Osteocyte (in vitro differentiated cells): Measurements from ENCODE around the gene SH3PXD2A. TPM values are rescaled to one million over a fixed set of nuclear protein-coding genes. Genes with fewer than 3 reads are reported as not detected.
A peak's percentile ranks its signal among the peaks of the same experiment; 100 is the strongest.

Experiments used
- DNase-seq: peaks from one replicate; pipeline ENCODE4 v3.0.0; 2021; ENCODE audit warnings: mixed read lengths; ENCODE audit not compliant: unreplicated experiment; ENCODE audit errors: extremely low spot score
- H3K27ac Mint-ChIP-seq: one replicate; pipeline ENCODE4 v1.8.0; 2021; ENCODE audit warnings: mild to moderate bottlenecking, mixed read lengths; ENCODE audit not compliant: unreplicated experiment
- H3K27me3 Mint-ChIP-seq: one replicate; pipeline ENCODE4 v1.8.0; 2021; ENCODE audit warnings: mixed read lengths; ENCODE audit not compliant: unreplicated experiment
- H3K36me3 Mint-ChIP-seq: one replicate; pipeline ENCODE4 v1.8.0; 2021; ENCODE audit warnings: mixed read lengths; ENCODE audit not compliant: unreplicated experiment
- H3K4me1 Mint-ChIP-seq: one replicate; pipeline ENCODE4 v1.8.0; 2021; ENCODE audit warnings: mixed read lengths; ENCODE audit not compliant: unreplicated experiment
- H3K4me3 Mint-ChIP-seq: one replicate; pipeline ENCODE4 v1.8.0; 2021; ENCODE audit warnings: mild to moderate bottlenecking, moderate library complexity, mixed read lengths; ENCODE audit not compliant: unreplicated experiment
- H3K9me3 Mint-ChIP-seq: one replicate; pipeline ENCODE4 v1.8.0; 2021; ENCODE audit warnings: mixed read lengths; ENCODE audit not compliant: unreplicated experiment
- total RNA-seq: library from RNA; stranded (reverse); gene quantifications from 2 replicates; pipeline ENCODE4 v1.2.1, GENCODE V29; 2021
- TF ChIP-seq, protein P1 (sequence below): fragments of 200-600 bp; sonication (generic); IDR thresholded peaks from 2 replicates; pipeline ENCODE4 v1.5.0; 2021; ENCODE audit warnings: antibody characterized with exemption, mild to moderate bottlenecking, moderate library complexity

The SH3PXD2A gene
- total RNA-seq, 1 donor from 2014 or later, result 43.0 TPM

- Mint-ChIP-seq H3K4me3 (no peak overlapping the region), H3K36me3 (no peaks in the 10 kb centered on the region), H3K4me1 (peaks cover 7% of the 10 kb centered on the region), H3K9me3 (no peaks in the 10 kb centered on the region), H3K27me3 (no peaks in the 10 kb centered on the region), H3K27ac (no peak overlapping the region)
- TF ChIP-seq, protein P1, sequence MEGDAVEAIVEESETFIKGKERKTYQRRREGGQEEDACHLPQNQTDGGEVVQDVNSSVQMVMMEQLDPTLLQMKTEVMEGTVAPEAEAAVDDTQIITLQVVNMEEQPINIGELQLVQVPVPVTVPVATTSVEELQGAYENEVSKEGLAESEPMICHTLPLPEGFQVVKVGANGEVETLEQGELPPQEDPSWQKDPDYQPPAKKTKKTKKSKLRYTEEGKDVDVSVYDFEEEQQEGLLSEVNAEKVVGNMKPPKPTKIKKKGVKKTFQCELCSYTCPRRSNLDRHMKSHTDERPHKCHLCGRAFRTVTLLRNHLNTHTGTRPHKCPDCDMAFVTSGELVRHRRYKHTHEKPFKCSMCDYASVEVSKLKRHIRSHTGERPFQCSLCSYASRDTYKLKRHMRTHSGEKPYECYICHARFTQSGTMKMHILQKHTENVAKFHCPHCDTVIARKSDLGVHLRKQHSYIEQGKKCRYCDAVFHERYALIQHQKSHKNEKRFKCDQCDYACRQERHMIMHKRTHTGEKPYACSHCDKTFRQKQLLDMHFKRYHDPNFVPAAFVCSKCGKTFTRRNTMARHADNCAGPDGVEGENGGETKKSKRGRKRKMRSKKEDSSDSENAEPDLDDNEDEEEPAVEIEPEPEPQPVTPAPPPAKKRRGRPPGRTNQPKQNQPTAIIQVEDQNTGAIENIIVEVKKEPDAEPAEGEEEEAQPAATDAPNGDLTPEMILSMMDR, result no peak
- DNase-seq, result no peak
These were observed 138.9 kb downstream of the SH3PXD2A start for GRCh38 chr10:103716206-103717160.

DNA sequence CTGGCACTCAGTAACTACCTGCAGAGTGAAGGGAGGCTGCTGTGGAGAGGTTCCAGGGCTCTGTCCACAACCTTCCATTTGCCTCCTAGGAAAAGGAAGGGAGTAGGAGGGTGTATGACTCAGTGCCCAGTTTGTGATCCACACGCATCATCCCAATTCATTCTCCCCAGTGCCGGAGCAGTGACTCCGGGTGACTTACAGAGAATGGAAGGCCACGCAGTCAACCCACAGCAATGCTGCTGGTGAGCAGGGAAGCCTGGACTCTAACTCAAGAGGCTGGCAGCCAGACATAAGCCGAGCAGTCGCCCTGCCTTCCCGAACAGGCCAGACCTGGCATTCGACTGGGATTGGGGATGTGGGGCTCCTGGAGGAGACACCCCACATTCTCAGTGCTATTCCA is 139.9 kb downstream of the SH3PXD2A start:
- Mint-ChIP-seq H3K4me3 (no peak overlapping the region), H3K36me3 (no peaks in the 10 kb centered on the region), H3K27me3 (no peaks in the 10 kb centered on the region), H3K27ac (no peak overlapping the region), H3K9me3 (no peaks in the 10 kb centered on the region), H3K4me1 (peaks cover 3% of the 10 kb centered on the region)
- TF ChIP-seq, protein P1, result no peak
- no peak for DNase-seq

DNA sequence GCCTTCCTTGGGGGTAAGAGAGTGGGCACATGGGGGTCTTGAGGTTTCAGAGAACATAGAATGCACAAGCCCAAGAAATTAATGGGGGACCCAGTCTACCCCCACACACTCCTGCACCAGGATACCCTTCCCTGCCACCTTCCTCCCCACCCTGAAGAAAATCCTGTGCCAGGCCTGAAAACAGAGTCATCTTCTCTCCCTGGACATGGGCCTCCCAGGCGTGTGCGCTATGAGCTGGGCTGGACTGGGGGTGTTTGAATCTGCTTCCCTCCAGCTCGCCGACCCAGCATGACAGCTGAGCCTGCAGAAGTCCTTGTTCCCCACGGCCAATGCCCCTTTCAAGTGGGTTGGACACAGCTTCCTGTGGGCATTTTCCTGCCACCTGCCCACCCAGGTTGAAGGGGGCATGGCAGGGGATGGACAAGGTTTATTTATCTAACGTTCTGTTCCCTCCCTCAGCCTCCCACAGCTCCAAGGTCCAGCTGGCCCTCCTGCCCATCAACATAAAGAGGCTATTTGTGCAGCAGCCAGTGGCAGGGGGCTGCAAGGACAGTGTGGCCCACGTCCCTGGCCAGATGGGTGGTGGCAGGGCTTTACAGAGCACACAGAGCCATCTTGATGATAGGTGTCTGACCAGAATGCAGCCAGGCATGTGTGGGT is 141.0 kb downstream of the SH3PXD2A start:
- H3K4me1 Mint-ChIP-seq, result peaks cover 3% of the 10 kb centered on the region
- H3K27me3 Mint-ChIP-seq, result no peaks in the 10 kb centered on the region
- H3K4me3 Mint-ChIP-seq, result no peak overlapping the region
- DNase-seq, result no peak
- no peak overlapping the region for H3K27ac Mint-ChIP-seq
- H3K9me3 Mint-ChIP-seq, result no peaks in the 10 kb centered on the region
- H3K36me3 Mint-ChIP-seq, result no peaks in the 10 kb centered on the region
- TF ChIP-seq, protein P1, result no peak

GRCh38 chr10:103713676-103714075 is 141.7 kb downstream of the SH3PXD2A start:
- Mint-ChIP-seq H3K36me3 (no peaks in the 10 kb centered on the region), H3K4me1 (peaks cover 7% of the 10 kb centered on the region), H3K27ac (no peak overlapping the region), H3K4me3 (no peak overlapping the region), H3K9me3 (no peaks in the 10 kb centered on the region), H3K27me3 (no peaks in the 10 kb centered on the region)
- DNase-seq, result no peak
- TF ChIP-seq, protein P1, result no peak

GRCh38 chr10:103712898-103713498 is 142.4 kb downstream of the SH3PXD2A start:
- DNase-seq, result peak; percentile 92
- TF ChIP-seq, protein P1, result peak; percentile 93
- no peaks in the 10 kb centered on the region for H3K36me3 Mint-ChIP-seq
- H3K4me3 Mint-ChIP-seq, result no peak overlapping the region
- H3K27ac Mint-ChIP-seq, result no peak overlapping the region
- no peaks in the 10 kb centered on the region for H3K27me3 Mint-ChIP-seq
- no peaks in the 10 kb centered on the region for H3K9me3 Mint-ChIP-seq
- H3K4me1 Mint-ChIP-seq, result peaks cover 7% of the 10 kb centered on the region
